Measurements from ENCODE around the gene COL3A1. TPM values are rescaled to one million over a fixed set of nuclear protein-coding genes. Genes with fewer than 3 reads are reported as not detected.

Gene COL3A1
- polyA plus RNA-seq, 3 donors: not detected

DNA sequence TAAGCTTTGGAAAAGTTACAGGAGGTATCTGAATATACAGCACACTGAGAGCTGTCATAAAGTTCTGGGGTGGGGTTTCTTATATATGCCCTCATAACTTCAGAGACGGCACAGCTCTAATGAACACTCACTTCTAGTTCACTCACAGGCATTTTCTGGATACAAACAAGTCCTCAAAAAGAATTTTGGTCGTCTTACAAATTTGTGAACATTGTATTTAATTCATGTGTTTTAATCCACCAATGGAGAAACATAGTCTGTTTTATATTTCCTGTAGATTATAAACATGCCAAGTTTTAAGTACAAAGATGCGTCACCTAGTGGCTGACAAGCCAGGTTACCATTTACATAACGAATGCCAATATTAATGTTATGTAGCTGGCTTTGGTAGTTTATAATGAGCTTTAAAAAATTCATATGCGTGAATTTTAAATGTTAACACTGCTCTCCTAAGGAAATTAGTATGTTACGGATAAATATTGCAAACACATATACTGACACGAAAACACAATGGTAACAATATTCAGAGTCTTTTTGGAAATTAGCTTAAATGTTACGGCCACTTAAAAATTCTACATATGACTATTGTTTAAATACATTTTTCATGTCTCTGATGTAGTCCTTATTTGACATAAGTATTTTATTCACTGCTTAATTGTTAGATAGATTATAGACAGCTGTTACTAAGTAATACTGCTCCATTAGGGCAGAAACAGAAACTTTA is 2.5 kb downstream of the COL3A1 start:
- no peaks in the 10 kb centered on the region for H3K36me3 Mint-ChIP-seq
- H3K9me3 Mint-ChIP-seq: peaks cover 0 to 2% (median 0%) of the 10 kb centered on the region in 7 donors
- H4K20me1 ChIP-seq (ENCODE audit: insufficient read depth, low read length): no peaks in the 10 kb centered on the region
- H3K27me3 ChIP-seq (ENCODE audit: control insufficient read depth in 2 of 2, insufficient read depth in 2 of 2, low read length in 2 of 2): no peaks in the 10 kb centered on the region
- no peaks in the 10 kb centered on the region for H3K9me3 ChIP-seq (replicated peaks in 1 of 2; ENCODE audit: control insufficient read depth in 1 of 2, insufficient read depth in 1 of 2, low read length in 2 of 2)
- no peak overlapping the region for H2AFZ ChIP-seq (ENCODE audit: insufficient read depth, low read depth, low read length, poor library complexity, severe bottlenecking)
- no peaks in the 10 kb centered on the region for H3K4me1 Mint-ChIP-seq
- no peak overlapping the region for H3K4me3 ChIP-seq (replicated peaks in 1 of 3; ENCODE audit: low read depth in 2 of 3, low read length in 3 of 3)
- H3K4me2 ChIP-seq (replicated peaks; ENCODE audit: extremely low read depth, low read length, poor library complexity, severe bottlenecking): no peak overlapping the region
- WGBS (ENCODE audit: insufficient coverage): no CpG with 5 or more reads among the region's 8 CpGs
- H3K9ac ChIP-seq (ENCODE audit: insufficient read depth, low read length, poor library complexity, severe bottlenecking): no peak overlapping the region
- TF ChIP-seq, protein P1, sequence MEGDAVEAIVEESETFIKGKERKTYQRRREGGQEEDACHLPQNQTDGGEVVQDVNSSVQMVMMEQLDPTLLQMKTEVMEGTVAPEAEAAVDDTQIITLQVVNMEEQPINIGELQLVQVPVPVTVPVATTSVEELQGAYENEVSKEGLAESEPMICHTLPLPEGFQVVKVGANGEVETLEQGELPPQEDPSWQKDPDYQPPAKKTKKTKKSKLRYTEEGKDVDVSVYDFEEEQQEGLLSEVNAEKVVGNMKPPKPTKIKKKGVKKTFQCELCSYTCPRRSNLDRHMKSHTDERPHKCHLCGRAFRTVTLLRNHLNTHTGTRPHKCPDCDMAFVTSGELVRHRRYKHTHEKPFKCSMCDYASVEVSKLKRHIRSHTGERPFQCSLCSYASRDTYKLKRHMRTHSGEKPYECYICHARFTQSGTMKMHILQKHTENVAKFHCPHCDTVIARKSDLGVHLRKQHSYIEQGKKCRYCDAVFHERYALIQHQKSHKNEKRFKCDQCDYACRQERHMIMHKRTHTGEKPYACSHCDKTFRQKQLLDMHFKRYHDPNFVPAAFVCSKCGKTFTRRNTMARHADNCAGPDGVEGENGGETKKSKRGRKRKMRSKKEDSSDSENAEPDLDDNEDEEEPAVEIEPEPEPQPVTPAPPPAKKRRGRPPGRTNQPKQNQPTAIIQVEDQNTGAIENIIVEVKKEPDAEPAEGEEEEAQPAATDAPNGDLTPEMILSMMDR (IDR thresholded peaks at IDR 0.05): no peak
- no peak overlapping the region for H3K27ac Mint-ChIP-seq
- H3K27ac ChIP-seq (ENCODE audit: low read depth in 1 of 2, low read length in 2 of 2): no peak overlapping the region
- H3K4me1 ChIP-seq (ENCODE audit: control insufficient read depth in 1 of 2, insufficient read depth in 2 of 2, low read length in 2 of 2): no peaks in the 10 kb centered on the region
- H3K4me3 Mint-ChIP-seq: no peak overlapping the region
- H3K36me3 ChIP-seq (replicated peaks in 1 of 2; ENCODE audit: control insufficient read depth in 1 of 2, insufficient read depth in 2 of 2, low read length in 2 of 2): no peaks in the 10 kb centered on the region
- intact Hi-C loops (cut with micrococcal nuclease): no loop called here
- DNase-seq: no peak
- no peaks in the 10 kb centered on the region for H3K79me2 ChIP-seq (ENCODE audit: insufficient read depth, low read length)
- peaks cover 0 to 2% (median 0%) of the 10 kb centered on the region in 3 donors for H3K27me3 Mint-ChIP-seq (ENCODE audit: low read depth in 3 of 3)

DNA sequence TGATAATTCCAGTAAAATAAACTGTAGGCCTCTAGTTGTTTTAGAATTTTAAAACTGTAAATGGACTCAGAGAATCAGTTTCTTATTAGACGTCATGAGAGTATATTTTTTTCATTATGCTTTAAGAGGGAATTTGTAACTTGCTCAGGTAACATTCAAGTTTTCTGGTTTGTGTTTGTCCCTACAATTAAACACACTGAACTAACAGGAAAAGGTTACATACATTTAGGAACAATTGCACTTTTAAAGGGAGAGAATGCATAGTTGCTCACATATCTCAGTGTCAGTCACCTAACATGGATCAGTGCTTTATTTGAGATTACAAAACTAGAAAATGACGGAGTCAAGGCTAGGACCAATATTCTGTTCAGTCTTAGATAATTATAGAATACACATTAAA is 3.1 kb downstream of the COL3A1 start:
- WGBS (ENCODE audit: insufficient coverage): no CpG with 5 or more reads among the region's 2 CpGs
- Histone ChIP-seq H3K4me2 (replicated peaks; ENCODE audit: extremely low read depth, low read length, poor library complexity, severe bottlenecking) (no peak overlapping the region), H3K27ac (ENCODE audit: low read depth in 1 of 2, low read length in 2 of 2) (no peak overlapping the region), H3K9me3 (replicated peaks in 1 of 2; ENCODE audit: control insufficient read depth in 1 of 2, insufficient read depth in 1 of 2, low read length in 2 of 2) (no peaks in the 10 kb centered on the region), H3K4me3 (replicated peaks in 1 of 3; ENCODE audit: low read depth in 2 of 3, low read length in 3 of 3) (no peak overlapping the region), H3K27me3 (ENCODE audit: control insufficient read depth in 2 of 2, insufficient read depth in 2 of 2, low read length in 2 of 2) (no peaks in the 10 kb centered on the region), H3K4me1 (ENCODE audit: control insufficient read depth in 1 of 2, insufficient read depth in 2 of 2, low read length in 2 of 2) (no peaks in the 10 kb centered on the region), H3K9ac (ENCODE audit: insufficient read depth, low read length, poor library complexity, severe bottlenecking) (no peak overlapping the region), H4K20me1 (ENCODE audit: insufficient read depth, low read length) (no peaks in the 10 kb centered on the region), H3K36me3 (replicated peaks in 1 of 2; ENCODE audit: control insufficient read depth in 1 of 2, insufficient read depth in 2 of 2, low read length in 2 of 2) (no peaks in the 10 kb centered on the region), H3K79me2 (ENCODE audit: insufficient read depth, low read length) (no peaks in the 10 kb centered on the region), H2AFZ (ENCODE audit: insufficient read depth, low read depth, low read length, poor library complexity, severe bottlenecking) (no peak overlapping the region)
- Mint-ChIP-seq H3K4me3 (no peak overlapping the region), H3K27ac (no peak overlapping the region), H3K4me1 (no peaks in the 10 kb centered on the region), H3K9me3 (peaks cover 0 to 2% (median 0%) of the 10 kb centered on the region in 7 donors), H3K27me3 (ENCODE audit: low read depth in 3 of 3) (peaks cover 0 to 2% (median 0%) of the 10 kb centered on the region in 3 donors), H3K36me3 (no peaks in the 10 kb centered on the region)
- intact Hi-C loops (cut with micrococcal nuclease): no loop called here
- TF ChIP-seq, protein P1 (IDR thresholded peaks at IDR 0.05): no peak
- no peak for DNase-seq

All from CD14-positive monocyte (primary cell).